ENCODE measurements around the gene NRXN2. TPM values are rescaled to one million over a fixed set of nuclear protein-coding genes. Genes with fewer than 3 reads are reported as not detected.

The NRXN2 gene
- total and polyA plus RNA-seq, 2 donors (not counting 3 experiments of a cell fraction or from before 2014, with no cell fraction given): not detected

- H3K4me2 ChIP-seq (ENCODE audit: insufficient read depth, low read length): no peak overlapping the region
- no peak overlapping the region for H3K9ac ChIP-seq (replicated peaks; ENCODE audit: extremely low read depth, insufficient read depth, low read length)
- H3K79me2 ChIP-seq (ENCODE audit: control insufficient read depth, insufficient read depth, low read length): no peaks in the 10 kb centered on the region
- ChIA-PET CTCF (interaction anchor here (1.2 kb wide), 1 partner anchor 209 kb away, joined by 7 read pairs; no protein-coding TSS in a partner anchor), POLR2A (no interaction called here)
- TF ChIP-seq JUN (IDR thresholded peaks at IDR 0.05; ENCODE audit: borderline replicate concordance, insufficient read depth, insufficient read length, low read depth): no peak
- TF ChIP-seq POLR2A (IDR thresholded peaks at IDR 0.05; ENCODE audit: low read depth, low read length): no peak
- no peak for TF ChIP-seq MYC (IDR thresholded peaks at IDR 0.05; ENCODE audit: low read depth, low read length)
- TF ChIP-seq, protein P1, sequence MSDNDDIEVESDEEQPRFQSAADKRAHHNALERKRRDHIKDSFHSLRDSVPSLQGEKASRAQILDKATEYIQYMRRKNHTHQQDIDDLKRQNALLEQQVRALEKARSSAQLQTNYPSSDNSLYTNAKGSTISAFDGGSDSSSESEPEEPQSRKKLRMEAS (IDR thresholded peaks at IDR 0.05; ENCODE audit: insufficient read depth, insufficient read length): no peak
- TF ChIP-seq EZH2 (IDR thresholded peaks at IDR 0.05; ENCODE audit: borderline replicate concordance, low read depth, low read length, severe bottlenecking): no peak
- BruUV-seq (replicated peaks): no TSS peak
- H3K4me3 ChIP-seq (replicated peaks in 1 of 3; ENCODE audit: insufficient read depth in 1 of 3, low read depth in 1 of 3, low read length in 3 of 3): no peak overlapping the region
- H3K36me3 ChIP-seq (ENCODE audit: control insufficient read depth in 2 of 2, extremely low read depth in 1 of 2, insufficient read depth in 2 of 2, low read length in 2 of 2): no peaks in the 10 kb centered on the region
- intact Hi-C loops (cut with micrococcal nuclease): no loop called here
- DNase-seq (ENCODE audit: low read depth, low spot score): no peak
- FAIRE-seq: no peak
- H4K20me1 ChIP-seq (replicated peaks; ENCODE audit: control insufficient read depth, extremely low read depth, insufficient read depth, low read length): no peaks in the 10 kb centered on the region
- H3K4me1 ChIP-seq (ENCODE audit: control insufficient read depth, extremely low read depth, insufficient read depth, low read length): no peaks in the 10 kb centered on the region
- dilution Hi-C loops (cut with MboI; ENCODE audit: extremely low pct_ligation_motif_present, low sequenced_read_pairs): no loop called here
- H3K27me3 ChIP-seq (ENCODE audit: control insufficient read depth in 2 of 2, insufficient read depth in 2 of 2, low read length in 2 of 2): no peaks in the 10 kb centered on the region
- H3K9me3 ChIP-seq (replicated peaks; ENCODE audit: control insufficient read depth, insufficient read depth, low read length): no peaks in the 10 kb centered on the region
- no peaks in the 10 kb centered on the region for H3K9me1 ChIP-seq (replicated peaks; ENCODE audit: control insufficient read depth, extremely low read depth, insufficient read depth, low read length)
- no peak overlapping the region for H3K27ac ChIP-seq (ENCODE audit: insufficient read depth, low read depth, low read length)
- H2AFZ ChIP-seq (ENCODE audit: low read depth, low read length): no peak overlapping the region
Measured at GRCh38 chr11:64658265-64658664, 64.7 kb downstream of the NRXN2 start.

- Histone ChIP-seq H3K9me1 (replicated peaks; ENCODE audit: control insufficient read depth, extremely low read depth, insufficient read depth, low read length) (no peaks in the 10 kb centered on the region), H3K4me3 (replicated peaks in 1 of 3; ENCODE audit: insufficient read depth in 1 of 3, low read depth in 1 of 3, low read length in 3 of 3) (no peak overlapping the region), H2AFZ (ENCODE audit: low read depth, low read length) (no peak overlapping the region), H3K4me2 (ENCODE audit: insufficient read depth, low read length) (no peak overlapping the region), H3K79me2 (ENCODE audit: control insufficient read depth, insufficient read depth, low read length) (no peaks in the 10 kb centered on the region), H3K27ac (ENCODE audit: insufficient read depth, low read depth, low read length) (no peak overlapping the region), H3K9ac (replicated peaks; ENCODE audit: extremely low read depth, insufficient read depth, low read length) (no peak overlapping the region), H3K9me3 (replicated peaks; ENCODE audit: control insufficient read depth, insufficient read depth, low read length) (no peaks in the 10 kb centered on the region), H3K4me1 (ENCODE audit: control insufficient read depth, extremely low read depth, insufficient read depth, low read length) (no peaks in the 10 kb centered on the region), H4K20me1 (replicated peaks; ENCODE audit: control insufficient read depth, extremely low read depth, insufficient read depth, low read length) (no peaks in the 10 kb centered on the region), H3K27me3 (ENCODE audit: control insufficient read depth in 2 of 2, insufficient read depth in 2 of 2, low read length in 2 of 2) (no peaks in the 10 kb centered on the region), H3K36me3 (ENCODE audit: control insufficient read depth in 2 of 2, extremely low read depth in 1 of 2, insufficient read depth in 2 of 2, low read length in 2 of 2) (no peaks in the 10 kb centered on the region)
- BruUV-seq (replicated peaks): no TSS peak
- TF ChIP-seq POLR2A (IDR thresholded peaks at IDR 0.05; ENCODE audit: low read depth, low read length) (no peak), JUN (IDR thresholded peaks at IDR 0.05; ENCODE audit: borderline replicate concordance, insufficient read depth, insufficient read length, low read depth) (no peak), FOS (IDR thresholded peaks at IDR 0.05; ENCODE audit: borderline replicate concordance, insufficient read depth, low read length) (no peak)
- TF ChIP-seq, protein P1 (IDR thresholded peaks at IDR 0.05; ENCODE audit: insufficient read depth, insufficient read length): no peak
- DNase-seq (ENCODE audit: low read depth, low spot score) (no peak), FAIRE-seq (no peak)
- POLR2A ChIA-PET: interaction anchor here (0.6 kb wide), 1 partner anchor 90 kb away, joined by 10 read pairs; no protein-coding TSS in a partner anchor
- dilution Hi-C loops (cut with MboI; ENCODE audit: extremely low pct_ligation_motif_present, low sequenced_read_pairs) (no loop called here), intact Hi-C loops (cut with micrococcal nuclease) (no loop called here)
- CTCF ChIA-PET: interaction anchor here (1.1 kb wide), 1 partner anchor 208 kb away, joined by 4 read pairs; no protein-coding TSS in a partner anchor
Measured at GRCh38 chr11:64656862-64657261, 66.1 kb downstream of the NRXN2 start.

Data from endothelial cell of umbilical vein (primary cell).